Liver (tissue), 9 donors: ENCODE results near the gene TLE1. TPM values are rescaled to one million over a fixed set of nuclear protein-coding genes. Genes with fewer than 3 reads are reported as not detected.

Experiments
- DNase-seq: peaks from one replicate; pipeline ENCODE4 v3.0.0-alpha.2; 2017; ENCODE audit warnings: low spot score
- H3K27ac ChIP-seq, 2 donors: one replicate each; pipeline ENCODE4 v1.7.0; 2013; ENCODE audit warnings: inconsistent platforms in 2 of 2, low read length in 2 of 2, control low read depth in 1 of 2, low read depth in 1 of 2, mild to moderate bottlenecking in 1 of 2
- H3K27me3 ChIP-seq, 4 donors: one replicate each; pipeline versions ENCODE4 v1.6.1 to v1.7.0; 2013; ENCODE audit warnings: low read length in 3 of 4, inconsistent platforms in 1 of 4, mild to moderate bottlenecking in 1 of 4, moderate library complexity in 1 of 4; ENCODE audit not compliant: control insufficient read depth in 4 of 4, insufficient read depth in 4 of 4
- H3K36me3 ChIP-seq, 4 donors: one replicate each; pipeline versions ENCODE4 v1.6.1 to v1.7.0; 2013; ENCODE audit warnings: low read length in 3 of 4, mild to moderate bottlenecking in 3 of 4, low read depth in 1 of 4, moderate library complexity in 1 of 4; ENCODE audit not compliant: control insufficient read depth in 4 of 4, insufficient read depth in 3 of 4
- H3K4me1 ChIP-seq, 4 donors: one replicate each; pipeline versions ENCODE4 v1.6.1 to v1.7.0; 2013; ENCODE audit warnings: low read length in 3 of 4, mild to moderate bottlenecking in 3 of 4, moderate library complexity in 1 of 4; ENCODE audit not compliant: control insufficient read depth in 4 of 4, insufficient read depth in 4 of 4
- H3K4me3 ChIP-seq, 3 donors: one replicate each; pipeline versions ENCODE4 v1.6.1 to v1.7.0; 2013; ENCODE audit warnings: low read length in 3 of 3, control low read depth in 1 of 3, low read depth in 1 of 3, mild to moderate bottlenecking in 1 of 3
- H3K9ac ChIP-seq, 2 donors: one replicate each; pipeline ENCODE4 v1.7.0; 2013; ENCODE audit warnings: low read length in 2 of 2, mild to moderate bottlenecking in 2 of 2, moderate library complexity in 2 of 2, control low read depth in 1 of 2, low read depth in 1 of 2
- H3K9me3 ChIP-seq, 4 donors: one replicate each; pipeline versions ENCODE4 v1.6.1 to v1.7.0; 2013; ENCODE audit warnings: low read length in 3 of 4; ENCODE audit not compliant: control insufficient read depth in 4 of 4
- ATF3 ChIP-seq: IDR thresholded peaks from 2 replicates; pipeline ENCODE4 v1.6.1; 2016; ENCODE audit warnings: antibody characterized with exemption
- EGR1 ChIP-seq, 2 donors: IDR thresholded peaks; 2 replicates each; pipeline ENCODE4 v1.6.1; 2016 to 2018; ENCODE audit warnings: antibody characterized with exemption in 2 of 2, low read depth in 2 of 2
- FOXA1 ChIP-seq: IDR thresholded peaks from 2 replicates; pipeline ENCODE4 v1.6.1; 2016; ENCODE audit warnings: antibody characterized with exemption
- FOXA2 ChIP-seq: IDR thresholded peaks from 2 replicates; pipeline ENCODE4 v1.6.1; 2016; ENCODE audit warnings: antibody characterized with exemption
- GABPA ChIP-seq, 2 donors: IDR thresholded peaks in 1 of 2; conservative IDR thresholded peaks in 1 of 2; 2 replicates each; pipeline ENCODE4 v1.6.1; 2016; ENCODE audit warnings: antibody characterized with exemption in 2 of 2, mild to moderate bottlenecking in 1 of 2, moderate library complexity in 1 of 2
- HNF4A ChIP-seq, 2 donors: conservative IDR thresholded peaks; 2 replicates each; pipeline ENCODE4 v1.6.1; 2016; ENCODE audit warnings: antibody characterized with exemption in 2 of 2, mild to moderate bottlenecking in 2 of 2
- HNF4G ChIP-seq: IDR thresholded peaks from 2 replicates; pipeline ENCODE4 v1.6.1; 2016; ENCODE audit warnings: antibody characterized with exemption
- JUND ChIP-seq, 2 donors: IDR thresholded peaks; 2 replicates each; pipeline ENCODE4 v1.6.1; 2016; ENCODE audit warnings: antibody characterized with exemption in 2 of 2
- MAX ChIP-seq: IDR thresholded peaks from 2 replicates; pipeline ENCODE4 v1.6.1; 2016; ENCODE audit warnings: antibody characterized with exemption
- NR2F2 ChIP-seq: IDR thresholded peaks from 2 replicates; pipeline ENCODE4 v1.6.1; 2016; ENCODE audit warnings: antibody characterized with exemption
- RAD21 ChIP-seq, 2 donors: IDR thresholded peaks; 2 replicates each; pipeline ENCODE4 v1.6.1; 2016; ENCODE audit warnings: antibody characterized with exemption in 2 of 2, mild to moderate bottlenecking in 2 of 2
- RXRA ChIP-seq, 2 donors: IDR thresholded peaks; 2 replicates each; pipeline ENCODE4 v1.6.1; 2017 to 2018; ENCODE audit warnings: antibody characterized with exemption in 2 of 2, mild to moderate bottlenecking in 1 of 2
- SP1 ChIP-seq: IDR thresholded peaks from 2 replicates; pipeline ENCODE4 v1.6.1; 2018; ENCODE audit warnings: antibody characterized with exemption, mild to moderate bottlenecking
- TAF1 ChIP-seq: conservative IDR thresholded peaks from 2 replicates; pipeline ENCODE4 v1.6.1; 2016; ENCODE audit warnings: antibody characterized with exemption, mild to moderate bottlenecking
- YY1 ChIP-seq: IDR thresholded peaks from 2 replicates; pipeline ENCODE4 v1.6.1; 2016; ENCODE audit warnings: antibody characterized with exemption, mild to moderate bottlenecking
- WGBS: extraction: QIAGEN DNeasy Blood & Tissue Kit; methylation state at CpG from one replicate; pipeline ENCODE4 v1.1.7; 2013; 5-methylcytosine and 5-hydroxymethylcytosine counted together
- polyA plus RNA-seq, 2 donors: library from polyadenylated mRNA; stranded (reverse) in 1 of 2; unstranded in 1 of 2; fragments of 200-250 nt in 1 of 2; fragments of >200 nt in 1 of 2; fragmentation: Nextera tagmentation in 1 of 2; extraction: Ambion mirVana in 1 of 2; gene quantifications; one replicate each; pipeline versions ENCODE4 v1.2.1 to v1.2.3, GENCODE V29; 2013 to 2015
- total RNA-seq, 2 donors: library from RNA; depleted of rRNA; stranded (reverse); fragments of >200 nt; gene quantifications; one replicate each; pipeline ENCODE4 v1.2.3, GENCODE V29; 2014
- TF ChIP-seq, protein P1 (sequence below): fragments of 150-350 bp; IDR thresholded peaks from 2 replicates; pipeline ENCODE4 v1.5.1; 2017; ENCODE audit warnings: improper control_type of control experiment, low read depth, low read length; ENCODE audit not compliant: missing input control
- TF ChIP-seq, protein P2 (sequence below): IDR thresholded peaks from 2 replicates; pipeline ENCODE4 v1.6.1; 2016; ENCODE audit warnings: antibody characterized with exemption, mild to moderate bottlenecking
- TF ChIP-seq, protein P3 (sequence below): IDR thresholded peaks from 2 replicates; pipeline ENCODE4 v1.6.1; 2016; ENCODE audit warnings: antibody characterized with exemption
- donor health status: healthy.
- donor health status: healthy.
- donor health status: healthy.
- donor health status: healthy.
- donor health status: healthy.

The TLE1 gene
- total and polyA plus RNA-seq, 4 donors: 25.2 to 45.4 (median 25.7) TPM

DNA sequence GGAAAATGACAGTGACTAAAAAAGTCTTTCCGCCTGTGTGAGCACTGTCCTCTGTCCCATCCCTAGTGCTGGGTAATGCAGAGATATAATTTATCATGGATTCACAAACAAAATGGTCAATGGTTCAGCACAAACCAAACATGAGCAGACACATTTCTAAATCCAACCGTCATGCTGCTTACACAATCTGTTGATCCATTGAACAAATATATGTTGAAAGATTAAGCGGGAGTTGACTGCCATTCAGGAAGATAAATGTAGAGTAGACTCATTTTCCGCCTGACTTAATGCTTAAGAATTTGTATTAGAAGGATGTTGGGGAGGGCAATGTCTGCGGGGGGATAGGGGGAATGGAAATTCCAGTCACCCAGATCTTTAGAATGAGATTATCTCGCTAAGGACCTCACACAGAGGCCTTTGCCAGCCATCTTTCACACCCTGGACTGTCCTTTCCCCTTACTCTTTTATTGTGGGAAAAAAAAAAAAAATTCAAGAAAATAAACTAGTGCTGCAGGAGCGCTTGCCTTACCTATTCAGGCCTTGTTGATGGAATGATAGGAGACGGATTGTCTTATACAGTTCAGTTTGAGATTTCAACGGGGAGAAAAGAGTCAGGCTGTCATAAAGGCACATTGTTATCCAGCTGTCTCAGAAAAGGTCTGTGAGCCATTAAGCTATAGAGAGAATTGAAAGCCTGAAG is 153.7 kb downstream of the TLE1 start:
- Histone ChIP-seq H3K27ac (peak overlapping the region; percentile 76 to 77), H3K9ac (no peak overlapping the region), H3K9me3 (no peaks in the 10 kb centered on the region), H3K36me3 (no peaks in the 10 kb centered on the region), H3K4me1 (peaks cover 0 to 32% (median 22%) of the 10 kb centered on the region in 4 donors), H3K4me3 (no peak overlapping the region), H3K27me3 (no peaks in the 10 kb centered on the region)
- peak; percentile 52 for TF ChIP-seq TAF1
- TF ChIP-seq GABPA (IDR thresholded peaks at IDR 0.05 in 1 of 2, conservative IDR thresholded peaks at IDR 0.05 in 1 of 2): peak in 1 of 2 donors; percentile 35
- TF ChIP-seq ATF3: peak; percentile 68
- TF ChIP-seq SP1: peak; percentile 76
- TF ChIP-seq, protein P1, sequence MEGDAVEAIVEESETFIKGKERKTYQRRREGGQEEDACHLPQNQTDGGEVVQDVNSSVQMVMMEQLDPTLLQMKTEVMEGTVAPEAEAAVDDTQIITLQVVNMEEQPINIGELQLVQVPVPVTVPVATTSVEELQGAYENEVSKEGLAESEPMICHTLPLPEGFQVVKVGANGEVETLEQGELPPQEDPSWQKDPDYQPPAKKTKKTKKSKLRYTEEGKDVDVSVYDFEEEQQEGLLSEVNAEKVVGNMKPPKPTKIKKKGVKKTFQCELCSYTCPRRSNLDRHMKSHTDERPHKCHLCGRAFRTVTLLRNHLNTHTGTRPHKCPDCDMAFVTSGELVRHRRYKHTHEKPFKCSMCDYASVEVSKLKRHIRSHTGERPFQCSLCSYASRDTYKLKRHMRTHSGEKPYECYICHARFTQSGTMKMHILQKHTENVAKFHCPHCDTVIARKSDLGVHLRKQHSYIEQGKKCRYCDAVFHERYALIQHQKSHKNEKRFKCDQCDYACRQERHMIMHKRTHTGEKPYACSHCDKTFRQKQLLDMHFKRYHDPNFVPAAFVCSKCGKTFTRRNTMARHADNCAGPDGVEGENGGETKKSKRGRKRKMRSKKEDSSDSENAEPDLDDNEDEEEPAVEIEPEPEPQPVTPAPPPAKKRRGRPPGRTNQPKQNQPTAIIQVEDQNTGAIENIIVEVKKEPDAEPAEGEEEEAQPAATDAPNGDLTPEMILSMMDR: no peak
- peak; percentile 57 to 69 for TF ChIP-seq RAD21 (IDR thresholded peaks at IDR 0.05)
- TF ChIP-seq NR2F2: no peak
- TF ChIP-seq, protein P2, sequence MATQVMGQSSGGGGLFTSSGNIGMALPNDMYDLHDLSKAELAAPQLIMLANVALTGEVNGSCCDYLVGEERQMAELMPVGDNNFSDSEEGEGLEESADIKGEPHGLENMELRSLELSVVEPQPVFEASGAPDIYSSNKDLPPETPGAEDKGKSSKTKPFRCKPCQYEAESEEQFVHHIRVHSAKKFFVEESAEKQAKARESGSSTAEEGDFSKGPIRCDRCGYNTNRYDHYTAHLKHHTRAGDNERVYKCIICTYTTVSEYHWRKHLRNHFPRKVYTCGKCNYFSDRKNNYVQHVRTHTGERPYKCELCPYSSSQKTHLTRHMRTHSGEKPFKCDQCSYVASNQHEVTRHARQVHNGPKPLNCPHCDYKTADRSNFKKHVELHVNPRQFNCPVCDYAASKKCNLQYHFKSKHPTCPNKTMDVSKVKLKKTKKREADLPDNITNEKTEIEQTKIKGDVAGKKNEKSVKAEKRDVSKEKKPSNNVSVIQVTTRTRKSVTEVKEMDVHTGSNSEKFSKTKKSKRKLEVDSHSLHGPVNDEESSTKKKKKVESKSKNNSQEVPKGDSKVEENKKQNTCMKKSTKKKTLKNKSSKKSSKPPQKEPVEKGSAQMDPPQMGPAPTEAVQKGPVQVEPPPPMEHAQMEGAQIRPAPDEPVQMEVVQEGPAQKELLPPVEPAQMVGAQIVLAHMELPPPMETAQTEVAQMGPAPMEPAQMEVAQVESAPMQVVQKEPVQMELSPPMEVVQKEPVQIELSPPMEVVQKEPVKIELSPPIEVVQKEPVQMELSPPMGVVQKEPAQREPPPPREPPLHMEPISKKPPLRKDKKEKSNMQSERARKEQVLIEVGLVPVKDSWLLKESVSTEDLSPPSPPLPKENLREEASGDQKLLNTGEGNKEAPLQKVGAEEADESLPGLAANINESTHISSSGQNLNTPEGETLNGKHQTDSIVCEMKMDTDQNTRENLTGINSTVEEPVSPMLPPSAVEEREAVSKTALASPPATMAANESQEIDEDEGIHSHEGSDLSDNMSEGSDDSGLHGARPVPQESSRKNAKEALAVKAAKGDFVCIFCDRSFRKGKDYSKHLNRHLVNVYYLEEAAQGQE: peak; percentile 79
- peak; percentile 93 for TF ChIP-seq MAX
- peak in 1 of 2 donors; percentile 77 for TF ChIP-seq EGR1 (IDR thresholded peaks at IDR 0.05; ENCODE audit: low read depth in 2 of 2)
- TF ChIP-seq, protein P3, sequence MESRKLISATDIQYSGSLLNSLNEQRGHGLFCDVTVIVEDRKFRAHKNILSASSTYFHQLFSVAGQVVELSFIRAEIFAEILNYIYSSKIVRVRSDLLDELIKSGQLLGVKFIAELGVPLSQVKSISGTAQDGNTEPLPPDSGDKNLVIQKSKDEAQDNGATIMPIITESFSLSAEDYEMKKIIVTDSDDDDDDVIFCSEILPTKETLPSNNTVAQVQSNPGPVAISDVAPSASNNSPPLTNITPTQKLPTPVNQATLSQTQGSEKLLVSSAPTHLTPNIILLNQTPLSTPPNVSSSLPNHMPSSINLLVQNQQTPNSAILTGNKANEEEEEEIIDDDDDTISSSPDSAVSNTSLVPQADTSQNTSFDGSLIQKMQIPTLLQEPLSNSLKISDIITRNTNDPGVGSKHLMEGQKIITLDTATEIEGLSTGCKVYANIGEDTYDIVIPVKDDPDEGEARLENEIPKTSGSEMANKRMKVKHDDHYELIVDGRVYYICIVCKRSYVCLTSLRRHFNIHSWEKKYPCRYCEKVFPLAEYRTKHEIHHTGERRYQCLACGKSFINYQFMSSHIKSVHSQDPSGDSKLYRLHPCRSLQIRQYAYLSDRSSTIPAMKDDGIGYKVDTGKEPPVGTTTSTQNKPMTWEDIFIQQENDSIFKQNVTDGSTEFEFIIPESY: peak; percentile 74
- no peak for TF ChIP-seq HNF4G
- TF ChIP-seq RXRA (IDR thresholded peaks at IDR 0.05): peak; percentile 75 to 91
- peak; percentile 74 for TF ChIP-seq FOXA1
- peak; percentile 82 for TF ChIP-seq FOXA2
- peak; percentile 32 to 87 for TF ChIP-seq JUND (IDR thresholded peaks at IDR 0.05)
- peak; percentile 96 for TF ChIP-seq YY1
- TF ChIP-seq HNF4A (conservative IDR thresholded peaks at IDR 0.05): peak; percentile 69 to 86
- no peak for DNase-seq
- 46% methylated on average over 9 of the region's 9 CpGs for WGBS
